Right atrium auricular region (tissue), 2 donors: ENCODE data around the gene HMGCLL1. TPM values are rescaled to one million over a fixed set of nuclear protein-coding genes. Genes with fewer than 3 reads are reported as not detected.
A peak's percentile ranks its signal among the peaks of the same experiment; 100 is the strongest.

Source experiments
- DNase-seq: peaks from one replicate; pipeline ENCODE4 v3.0.0-alpha.2; 2019; ENCODE audit warnings: low spot score
- H3K27ac ChIP-seq, 2 donors: fragments of 200-600 bp; sonication (generic); 1 replicate in 1 of 2; 2 replicates in 1 of 2; pipeline ENCODE4 v1.5.1; 2016 to 2019
- H3K27me3 ChIP-seq, 2 donors: fragments of 200-600 bp; sonication (generic); one replicate each; pipeline versions ENCODE4 v1.5.1 to v1.6.0; 2017 to 2019
- H3K36me3 ChIP-seq: fragments of 200-600 bp; sonication (generic); one replicate; pipeline ENCODE4 v1.5.1; 2016
- H3K4me1 ChIP-seq, 2 donors: fragments of 200-600 bp; sonication (generic); one replicate each; pipeline versions ENCODE4 v1.5.1 to v1.6.0; 2017 to 2019
- H3K4me3 ChIP-seq, 2 donors: fragments of 200-600 bp; sonication (generic); 1 replicate in 1 of 2; 2 replicates in 1 of 2; pipeline ENCODE4 v1.5.1; 2017 to 2019; ENCODE audit warnings: mild to moderate bottlenecking in 1 of 2, moderate library complexity in 1 of 2
- H3K9me3 ChIP-seq, 2 donors: fragments of 200-600 bp; sonication (generic); one replicate each; pipeline ENCODE4 v1.5.1; 2019
- total RNA-seq, 2 donors: library from RNA; depleted of rRNA; stranded (reverse); fragments of >200 nt; gene quantifications; one replicate each; pipeline ENCODE4 v1.1.0, GENCODE V29; 2016
- TF ChIP-seq, protein P1 (sequence below), 2 donors: fragments of 200-600 bp; sonication (generic); IDR thresholded peaks; one replicate each; pipeline ENCODE4 v1.5.1; 2019; ENCODE audit warnings: antibody characterized with exemption in 2 of 2

The HMGCLL1 gene
- total RNA-seq: 1 to 10 TPM in 1 of 2 donors, under 1 TPM in 1; 0.94 to 2.6 TPM

- no peak for DNase-seq
- H3K27me3 ChIP-seq: no peaks in the 10 kb centered on the region
Measured at GRCh38 chr6:55578537-55579363, at the start of gene HMGCLL1. Gene HMGCLL1 (minus strand): TSS chr6:55579192. CDS start chr6:55579055, 137 bp downstream.

DNA sequence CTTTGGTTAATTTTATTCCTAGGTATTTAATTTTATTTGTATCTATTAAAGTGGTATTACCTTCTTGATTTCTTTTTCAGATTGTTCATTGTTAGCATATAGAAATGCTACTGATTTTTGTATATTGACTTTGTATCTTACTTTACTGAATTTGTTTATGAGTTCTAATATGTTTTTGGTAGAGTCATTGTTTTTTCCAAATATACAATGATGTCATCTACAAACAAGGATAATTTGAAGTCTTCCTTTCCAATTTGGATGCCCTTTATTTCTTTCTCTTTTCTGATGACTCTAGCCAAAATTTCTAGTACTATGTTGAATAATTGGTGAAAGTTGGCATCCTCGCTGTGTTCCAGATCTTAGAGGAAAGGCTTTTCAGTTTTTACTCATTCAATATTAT lies 43.0 kb upstream of the HMGCLL1 start:
- no peak overlapping the region for H3K4me3 ChIP-seq
- TF ChIP-seq, protein P1, sequence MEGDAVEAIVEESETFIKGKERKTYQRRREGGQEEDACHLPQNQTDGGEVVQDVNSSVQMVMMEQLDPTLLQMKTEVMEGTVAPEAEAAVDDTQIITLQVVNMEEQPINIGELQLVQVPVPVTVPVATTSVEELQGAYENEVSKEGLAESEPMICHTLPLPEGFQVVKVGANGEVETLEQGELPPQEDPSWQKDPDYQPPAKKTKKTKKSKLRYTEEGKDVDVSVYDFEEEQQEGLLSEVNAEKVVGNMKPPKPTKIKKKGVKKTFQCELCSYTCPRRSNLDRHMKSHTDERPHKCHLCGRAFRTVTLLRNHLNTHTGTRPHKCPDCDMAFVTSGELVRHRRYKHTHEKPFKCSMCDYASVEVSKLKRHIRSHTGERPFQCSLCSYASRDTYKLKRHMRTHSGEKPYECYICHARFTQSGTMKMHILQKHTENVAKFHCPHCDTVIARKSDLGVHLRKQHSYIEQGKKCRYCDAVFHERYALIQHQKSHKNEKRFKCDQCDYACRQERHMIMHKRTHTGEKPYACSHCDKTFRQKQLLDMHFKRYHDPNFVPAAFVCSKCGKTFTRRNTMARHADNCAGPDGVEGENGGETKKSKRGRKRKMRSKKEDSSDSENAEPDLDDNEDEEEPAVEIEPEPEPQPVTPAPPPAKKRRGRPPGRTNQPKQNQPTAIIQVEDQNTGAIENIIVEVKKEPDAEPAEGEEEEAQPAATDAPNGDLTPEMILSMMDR (IDR thresholded peaks at IDR 0.05): no peak
- no peaks in the 10 kb centered on the region for H3K4me1 ChIP-seq

More at GRCh38 chr6:55578537-55579363, at the start of gene HMGCLL1:
- Histone ChIP-seq H3K36me3 (no peaks in the 10 kb centered on the region), H3K27ac (peak within 1 kb of the TSS; percentile 37 to 52), H3K4me3 (peak within 1 kb of the TSS; percentile 37 to 51), H3K4me1 (no peaks in the 10 kb centered on the region), H3K9me3 (peaks cover 0 to 6% of the 10 kb centered on the region in 2 donors)
- TF ChIP-seq, protein P1 (IDR thresholded peaks at IDR 0.05): no peak

DNA sequence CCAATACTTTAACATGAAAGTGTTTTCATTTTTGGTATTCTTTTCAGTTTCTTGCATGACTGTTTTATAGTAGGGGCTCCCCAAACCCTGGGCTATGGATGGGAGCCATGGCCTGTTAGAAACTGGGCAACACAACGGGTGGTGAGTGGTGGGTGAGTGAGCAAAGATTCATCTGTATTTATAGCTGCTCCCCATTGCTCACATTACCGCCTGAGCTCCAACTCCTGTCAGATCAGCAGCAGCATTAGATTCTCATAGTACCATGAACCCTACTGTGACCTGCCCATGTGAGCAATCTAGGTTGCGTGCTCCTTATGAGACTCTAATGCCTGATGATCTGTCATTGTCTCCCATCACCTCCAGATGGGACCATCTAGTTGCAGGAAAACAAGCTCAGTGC lies 42.3 kb upstream of the HMGCLL1 start:
- no peak overlapping the region for H3K27ac ChIP-seq
- H3K9me3 ChIP-seq: peaks cover 0 to 6% of the 10 kb centered on the region in 2 donors
- no peaks in the 10 kb centered on the region for H3K4me1 ChIP-seq
- DNase-seq: no peak
- TF ChIP-seq, protein P1 (IDR thresholded peaks at IDR 0.05): no peak
- no peak overlapping the region for H3K4me3 ChIP-seq
- no peaks in the 10 kb centered on the region for H3K36me3 ChIP-seq
- H3K27me3 ChIP-seq: no peaks in the 10 kb centered on the region

More for the DNA sequence above, 43.0 kb upstream of the HMGCLL1 start:
- H3K36me3 ChIP-seq: no peaks in the 10 kb centered on the region
- no peaks in the 10 kb centered on the region for H3K27me3 ChIP-seq
- no peak for DNase-seq
- H3K27ac ChIP-seq: no peak overlapping the region
- H3K9me3 ChIP-seq: peaks cover 0 to 6% of the 10 kb centered on the region in 2 donors

DNA sequence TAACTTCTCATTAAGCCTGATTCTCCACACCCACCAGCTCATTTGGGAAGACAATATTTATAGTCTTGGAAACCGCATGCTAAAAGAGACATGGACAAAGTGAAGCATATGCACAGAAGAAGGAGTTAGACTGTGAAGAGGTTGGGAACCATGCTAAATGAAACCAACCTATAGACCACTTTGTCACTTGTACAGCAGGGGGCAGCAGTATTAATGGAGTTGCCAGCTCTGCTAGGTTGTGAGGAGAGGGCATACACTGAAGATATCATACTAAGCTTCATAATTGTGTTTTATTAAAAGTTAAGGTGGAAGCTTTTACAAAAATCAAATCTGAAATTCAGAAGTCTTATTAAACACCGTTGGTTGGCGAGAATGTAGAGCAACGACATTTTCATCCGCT lies 38.3 kb upstream of the HMGCLL1 start:
- Histone ChIP-seq H3K27me3 (no peaks in the 10 kb centered on the region), H3K36me3 (no peaks in the 10 kb centered on the region), H3K4me3 (no peak overlapping the region), H3K27ac (no peak overlapping the region), H3K9me3 (peaks cover 0 to 12% of the 10 kb centered on the region in 2 donors), H3K4me1 (no peaks in the 10 kb centered on the region)
- TF ChIP-seq, protein P1 (IDR thresholded peaks at IDR 0.05): peak in 1 of 2 donors; percentile 45
- DNase-seq: no peak

DNA sequence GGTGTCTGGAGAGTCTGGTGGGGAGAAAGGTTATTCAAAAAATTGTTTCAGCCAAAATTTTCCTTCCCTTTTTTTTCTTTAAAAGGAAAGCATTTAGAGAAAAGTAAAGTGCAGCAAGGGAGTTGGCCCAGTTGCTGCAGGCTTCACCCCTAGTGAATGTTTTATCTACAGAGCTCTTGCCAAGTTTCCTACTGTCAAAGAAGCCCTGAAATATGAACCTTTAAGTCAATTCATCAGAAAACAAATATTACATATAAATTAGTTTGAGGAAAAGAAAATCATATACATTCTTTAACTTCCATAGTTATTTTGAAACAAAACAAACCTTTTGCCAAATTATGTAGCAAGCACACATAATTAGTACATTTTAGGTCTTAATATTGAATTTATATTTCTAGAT lies 25.0 kb upstream of the HMGCLL1 start:
- Histone ChIP-seq H3K9me3 (no peaks in the 10 kb centered on the region), H3K4me1 (no peaks in the 10 kb centered on the region), H3K27me3 (no peaks in the 10 kb centered on the region), H3K4me3 (no peak overlapping the region), H3K27ac (no peak overlapping the region), H3K36me3 (no peaks in the 10 kb centered on the region)
- DNase-seq: no peak
- TF ChIP-seq, protein P1 (IDR thresholded peaks at IDR 0.05): no peak
